Testis (tissue), 2 donors: ENCODE measurements around the gene PCGF1.

ENCODE experiments used
- POLR2A ChIP-seq: fragments of 450-650 bp; IDR thresholded peaks from one replicate; pipeline ENCODE4 v1.6.1; 2017; ENCODE audit warnings: antibody characterized with exemption, mild to moderate bottlenecking, moderate library complexity
- TF ChIP-seq, protein P1 (sequence below), 3 experiments: fragments of 450-650 bp in 2 of 3; fragments of 200-600 bp in 1 of 3; sonication (generic) in 1 of 3; IDR thresholded peaks; one replicate each; pipeline ENCODE4 v1.5.1; 2016 to 2019; ENCODE audit warnings: antibody characterized with exemption in 3 of 3, mild to moderate bottlenecking in 2 of 3, moderate library complexity in 1 of 3

DNA sequence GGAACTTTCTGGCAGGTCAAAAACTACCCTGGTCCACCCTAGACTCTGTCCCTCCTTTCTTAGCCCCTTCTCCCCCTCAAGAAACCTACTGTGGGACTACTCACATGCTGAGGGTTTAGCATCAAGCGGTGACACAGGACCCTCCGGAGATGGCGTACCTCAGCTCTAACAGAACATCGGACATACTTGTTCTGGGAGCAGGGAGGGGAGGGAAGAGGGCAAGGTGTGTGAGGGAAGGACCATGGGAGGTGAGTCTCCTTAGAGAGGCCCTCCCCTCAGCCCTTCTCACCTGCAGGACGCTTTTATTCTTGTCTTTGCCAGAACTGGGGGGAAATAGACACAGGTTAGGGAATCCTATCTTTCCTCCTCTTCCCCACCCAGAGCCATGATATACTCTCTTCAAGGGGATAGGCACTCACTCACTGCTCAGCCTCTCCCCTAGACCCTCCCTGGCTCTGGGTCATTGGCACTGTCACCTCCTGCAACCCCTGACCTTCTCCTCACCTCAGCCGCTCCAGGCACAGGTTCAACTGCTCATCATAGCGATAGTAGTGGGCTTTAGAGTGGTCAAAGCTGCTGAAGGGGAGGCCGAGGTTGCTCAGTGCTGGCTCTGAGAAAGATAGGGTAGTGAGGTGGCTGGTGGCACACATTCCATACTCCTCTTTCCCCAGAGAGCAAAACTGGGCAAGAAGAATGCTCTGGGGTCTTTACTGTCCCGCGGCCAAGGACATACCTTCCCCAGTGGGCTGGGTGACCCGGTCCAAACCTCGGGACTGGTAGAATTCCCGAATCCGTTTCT, 1.8 kb downstream of the PCGF1 start:
- TF ChIP-seq, protein P1, sequence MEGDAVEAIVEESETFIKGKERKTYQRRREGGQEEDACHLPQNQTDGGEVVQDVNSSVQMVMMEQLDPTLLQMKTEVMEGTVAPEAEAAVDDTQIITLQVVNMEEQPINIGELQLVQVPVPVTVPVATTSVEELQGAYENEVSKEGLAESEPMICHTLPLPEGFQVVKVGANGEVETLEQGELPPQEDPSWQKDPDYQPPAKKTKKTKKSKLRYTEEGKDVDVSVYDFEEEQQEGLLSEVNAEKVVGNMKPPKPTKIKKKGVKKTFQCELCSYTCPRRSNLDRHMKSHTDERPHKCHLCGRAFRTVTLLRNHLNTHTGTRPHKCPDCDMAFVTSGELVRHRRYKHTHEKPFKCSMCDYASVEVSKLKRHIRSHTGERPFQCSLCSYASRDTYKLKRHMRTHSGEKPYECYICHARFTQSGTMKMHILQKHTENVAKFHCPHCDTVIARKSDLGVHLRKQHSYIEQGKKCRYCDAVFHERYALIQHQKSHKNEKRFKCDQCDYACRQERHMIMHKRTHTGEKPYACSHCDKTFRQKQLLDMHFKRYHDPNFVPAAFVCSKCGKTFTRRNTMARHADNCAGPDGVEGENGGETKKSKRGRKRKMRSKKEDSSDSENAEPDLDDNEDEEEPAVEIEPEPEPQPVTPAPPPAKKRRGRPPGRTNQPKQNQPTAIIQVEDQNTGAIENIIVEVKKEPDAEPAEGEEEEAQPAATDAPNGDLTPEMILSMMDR (IDR thresholded peaks at IDR 0.05) = no peak
- no peak for TF ChIP-seq POLR2A
